Bronchus fibroblast of lung (primary cell): ENCODE data around the gene ITPRIPL2. TPM values are rescaled to one million over a fixed set of nuclear protein-coding genes. Genes with fewer than 3 reads are reported as not detected.

Experiments
- total RNA-seq: library from RNA; depleted of rRNA; stranded (reverse); fragments of >200 nt; gene quantifications from 2 replicates; pipeline ENCODE4 v1.2.3, GENCODE V29; 2015

Gene ITPRIPL2
- total RNA-seq = 14.4 and 18.8 TPM in 2 replicates

GRCh38 chr16:19113577-19114358 lies at the start of gene ITPRIPL2:
Gene ITPRIPL2 (plus strand): TSS chr16:19113964. CDS start chr16:19114462, 498 bp downstream.

GRCh38 chr16:19067349-19068236 lies 46.2 kb upstream of the ITPRIPL2 start, which contains the start of gene COQ7:
Gene COQ7 (plus strand): TSS chr16:19067614. CDS start chr16:19067665, 51 bp downstream.

GRCh38 chr16:19167710-19168370 lies 54.1 kb downstream of the ITPRIPL2 start, which contains the start of gene SYT17:
Gene SYT17 (plus strand): TSS chr16:19168240. CDS start chr16:19168647, 407 bp downstream.

Other genes with a start within 250 kb of the ITPRIPL2 start
- gene SMG1, start 187.6 kb upstream of the ITPRIPL2 start, total RNA-seq = 12.3 and 16.1 TPM in 2 replicates
- gene TMC7, start 130.0 kb upstream of the ITPRIPL2 start, total RNA-seq = 0.15 and 0.34 TPM in 2 replicates
- gene COQ7, start 46.4 kb upstream of the ITPRIPL2 start, total RNA-seq = 6.9 and 16.8 TPM in 2 replicates
- gene SYT17, start 54.3 kb downstream of the ITPRIPL2 start, total RNA-seq = 0.30 and 0.84 TPM in 2 replicates
- not detected in 2 replicates for gene CLEC19A, start 171.8 kb downstream of the ITPRIPL2 start, total RNA-seq